HCT116 (cell line): ENCODE results near the gene CCDC184. TPM values are rescaled to one million over a fixed set of nuclear protein-coding genes. Genes with fewer than 3 reads are reported as not detected.

ENCODE experiments used
- ATAC-seq: fragments of 200-7000 bp; cut with Tn5 transposase; 2 replicates; pipeline ENCODE4 v1.9.1; 2020; ENCODE audit warnings: mild to moderate bottlenecking, moderate library complexity
- BruUV-seq: library from RNA; stranded (reverse); fragments of 400-500 nt; replicated peaks from 2 replicates; lab custom pipeline; 2021; lab: Mats Ljungman, UMichigan
- CTCF ChIA-PET: fragments of 300-600 bp; sonication (Branson Sonifier 250); formaldehyde crosslinking; loops from one replicate; lab custom pipeline; 2021; ENCODE audit warnings: antibody characterized with exemption; lab: Charles Lee
- POLR2A ChIA-PET: fragments of 300-600, 350-600 bp; sonication (Branson Sonifier 250); formaldehyde crosslinking; loops from one replicate; lab custom pipeline; 2021; ENCODE audit warnings: antibody characterized with exemption; lab: Charles Lee
- RAD21 ChIA-PET, 2 experiments: fragments of 300-600 bp; sonication (Branson Sonifier 250); formaldehyde crosslinking; loops; one replicate each; lab custom pipeline; 2023; ENCODE audit warnings: low total read pairs in 2 of 2; ENCODE audit not compliant: uncharacterized antibody in 2 of 2, unreplicated experiment in 2 of 2, low non-redundant PET in 1 of 2; lab: Charles Lee
- DNase-seq: peaks from one replicate; pipeline ENCODE4 v3.0.0-alpha.2; 2010; ENCODE audit warnings: low read depth, low spot score
- H2AFZ ChIP-seq: fragments of 200-600 bp; shearing (Covaris generic), sonication (generic); 2 replicates; pipeline ENCODE4 v1.6.1; 2017; ENCODE audit warnings: low read depth, mixed run types, mixed read lengths, antibody characterized with exemption, low read length; ENCODE audit not compliant: poor library complexity, severe bottlenecking
- H3K27ac ChIP-seq: 2 replicates; pipeline ENCODE4 v1.5.1; 2012; ENCODE audit warnings: low read depth, low read length
- H3K27me3 ChIP-seq: fragments of 200-600 bp; sonication (generic); 2 replicates; pipeline ENCODE4 v1.6.1; 2016; ENCODE audit warnings: mixed run types, low read length, mixed read lengths; ENCODE audit not compliant: insufficient read depth
- H3K36me3 ChIP-seq, 2 experiments: fragments of 200-500 bp in 1 of 2; fragments of 200-600 bp in 1 of 2; sonication (Bioruptor generic) in 1 of 2; sonication (generic) in 1 of 2; 2 replicates each; pipeline versions ENCODE4 v1.5.1 to v1.6.1; 2014 to 2016; ENCODE audit warnings: low read length in 2 of 2, inconsistent platforms in 1 of 2, mixed read lengths in 1 of 2, mixed run types in 1 of 2; ENCODE audit not compliant: insufficient read depth in 2 of 2, control insufficient read depth in 1 of 2
- H3K4me1 ChIP-seq, 2 experiments: fragments of 200-600 bp in 1 of 2; sonication (generic) in 1 of 2; 2 replicates each; pipeline versions ENCODE4 v1.5.1 to v1.6.1; 2012 to 2017; ENCODE audit warnings: low read length in 2 of 2, inconsistent platforms in 1 of 2, mild to moderate bottlenecking in 1 of 2, mixed read lengths in 1 of 2, mixed run types in 1 of 2, moderate library complexity in 1 of 2; ENCODE audit not compliant: insufficient read depth in 2 of 2, control insufficient read depth in 1 of 2
- H3K4me2 ChIP-seq: fragments of 200-600 bp; sonication (generic); 2 replicates; pipeline ENCODE4 v1.6.1; 2017; ENCODE audit warnings: mixed run types, low read length, mixed read lengths
- H3K4me3 ChIP-seq, 2 experiments: fragments of 200-600 bp in 1 of 2; sonication (generic) in 1 of 2; replicated peaks in 1 of 2; 2 replicates each; pipeline ENCODE4 v1.5.1; 2011 to 2016; ENCODE audit warnings: low read length in 2 of 2, control low read depth in 1 of 2, low read depth in 1 of 2, mild to moderate bottlenecking in 1 of 2, mixed read lengths in 1 of 2, mixed run types in 1 of 2
- H3K79me2 ChIP-seq: fragments of 200-600 bp; sonication (generic); 2 replicates; pipeline ENCODE4 v1.6.1; 2017; ENCODE audit warnings: mild to moderate bottlenecking, mixed run types, low read length, moderate library complexity, mixed read lengths; ENCODE audit not compliant: insufficient read depth
- H3K9ac ChIP-seq: fragments of 200-600 bp; sonication (generic); 2 replicates; pipeline ENCODE4 v1.6.1; 2016; ENCODE audit warnings: low read length, mixed read lengths
- H3K9me2 ChIP-seq: fragments of 200-600 bp; sonication (generic), shearing (Covaris generic); 2 replicates; pipeline ENCODE4 v1.6.1; 2017; ENCODE audit warnings: mixed run types, mild to moderate bottlenecking, moderate library complexity; ENCODE audit not compliant: insufficient read depth
- H3K9me3 ChIP-seq, 2 experiments: fragments of 200-500 bp in 1 of 2; fragments of 200-600 bp in 1 of 2; sonication (Bioruptor generic) in 1 of 2; sonication (generic) in 1 of 2; 2 replicates each; pipeline ENCODE4 v1.6.1; 2014 to 2017; ENCODE audit warnings: low read length in 2 of 2, mixed read lengths in 2 of 2, inconsistent platforms in 1 of 2, low read depth in 1 of 2, mild to moderate bottlenecking in 1 of 2, mixed run types in 1 of 2, moderate library complexity in 1 of 2; ENCODE audit not compliant: control insufficient read depth in 1 of 2, insufficient read depth in 1 of 2
- H4K20me1 ChIP-seq: fragments of 200-600 bp; sonication (generic), shearing (Covaris generic); 2 replicates; pipeline ENCODE4 v1.6.1; 2017; ENCODE audit warnings: mixed run types, mild to moderate bottlenecking, moderate library complexity; ENCODE audit not compliant: insufficient read depth
- CBX3 ChIP-seq: IDR thresholded peaks from 2 replicates; pipeline ENCODE4 v1.6.1; 2012; ENCODE audit warnings: low read depth
- CEBPB ChIP-seq: IDR thresholded peaks from 2 replicates; pipeline ENCODE4 v1.6.1; 2012; ENCODE audit warnings: low read depth
- ELF1 ChIP-seq: IDR thresholded peaks from 2 replicates; pipeline ENCODE4 v1.6.1; 2012; ENCODE audit warnings: low read depth, borderline replicate concordance
- EZH2phosphoT487 ChIP-seq: fragments of 200-600 bp; IDR thresholded peaks from 2 replicates; pipeline ENCODE4 v1.6.1; 2018; ENCODE audit warnings: antibody characterized with exemption, borderline replicate concordance
- FOSL1 ChIP-seq: IDR thresholded peaks from 2 replicates; pipeline ENCODE4 v1.6.1; 2012; ENCODE audit warnings: low read depth
- JUND ChIP-seq: IDR thresholded peaks from 2 replicates; pipeline ENCODE4 v1.6.1; 2012
- POLR2AphosphoS5 ChIP-seq: IDR thresholded peaks from 2 replicates; pipeline ENCODE4 v1.6.1; 2011; ENCODE audit warnings: mild to moderate bottlenecking, low read depth, low read length, moderate library complexity
- RAD21 ChIP-seq: IDR thresholded peaks from 2 replicates; pipeline ENCODE4 v1.6.1; 2012; ENCODE audit warnings: low read depth, mild to moderate bottlenecking
- SIN3A ChIP-seq: IDR thresholded peaks from 2 replicates; pipeline ENCODE4 v1.6.1; 2012; ENCODE audit warnings: low read depth
- SRF ChIP-seq: IDR thresholded peaks from 2 replicates; pipeline ENCODE4 v1.6.1; 2012; ENCODE audit warnings: low read depth
- TCF7L2 ChIP-seq: IDR thresholded peaks from 2 replicates; pipeline ENCODE4 v1.7.0; 2011; ENCODE audit warnings: borderline replicate concordance, inconsistent platforms; ENCODE audit not compliant: insufficient read depth, insufficient read length; ENCODE audit errors: extremely low read depth
- YY1 ChIP-seq: IDR thresholded peaks from 2 replicates; pipeline ENCODE4 v1.6.1; 2011; ENCODE audit warnings: low read length, low read depth, moderate library complexity, mild to moderate bottlenecking; ENCODE audit not compliant: insufficient replicate concordance; ENCODE audit errors: extremely low read depth
- ZNF274 ChIP-seq: fragments of 200-500 bp; sonication (Bioruptor generic); IDR thresholded peaks from 2 replicates; pipeline ENCODE4 v1.6.1; 2014; ENCODE audit warnings: mild to moderate bottlenecking, low read depth, low read length, inconsistent platforms
- intact Hi-C: fragments of 100-400 bp; cut with micrococcal nuclease; formaldehyde crosslinking; loops from 2 replicates; pipeline ENCODE4 v1.10.0; 2022
- total RNA-seq: library from RNA; stranded (reverse); gene quantifications from one replicate; pipeline ENCODE4 v1.2.1, GENCODE V29; 2021; ENCODE audit not compliant: unreplicated experiment
- TF ChIP-seq, protein P1 (sequence below): IDR thresholded peaks from 2 replicates; pipeline ENCODE4 v1.6.1; 2012

Gene CCDC184
- total RNA-seq, 1 experiment from 2014 or later: 0.34 TPM

DNA sequence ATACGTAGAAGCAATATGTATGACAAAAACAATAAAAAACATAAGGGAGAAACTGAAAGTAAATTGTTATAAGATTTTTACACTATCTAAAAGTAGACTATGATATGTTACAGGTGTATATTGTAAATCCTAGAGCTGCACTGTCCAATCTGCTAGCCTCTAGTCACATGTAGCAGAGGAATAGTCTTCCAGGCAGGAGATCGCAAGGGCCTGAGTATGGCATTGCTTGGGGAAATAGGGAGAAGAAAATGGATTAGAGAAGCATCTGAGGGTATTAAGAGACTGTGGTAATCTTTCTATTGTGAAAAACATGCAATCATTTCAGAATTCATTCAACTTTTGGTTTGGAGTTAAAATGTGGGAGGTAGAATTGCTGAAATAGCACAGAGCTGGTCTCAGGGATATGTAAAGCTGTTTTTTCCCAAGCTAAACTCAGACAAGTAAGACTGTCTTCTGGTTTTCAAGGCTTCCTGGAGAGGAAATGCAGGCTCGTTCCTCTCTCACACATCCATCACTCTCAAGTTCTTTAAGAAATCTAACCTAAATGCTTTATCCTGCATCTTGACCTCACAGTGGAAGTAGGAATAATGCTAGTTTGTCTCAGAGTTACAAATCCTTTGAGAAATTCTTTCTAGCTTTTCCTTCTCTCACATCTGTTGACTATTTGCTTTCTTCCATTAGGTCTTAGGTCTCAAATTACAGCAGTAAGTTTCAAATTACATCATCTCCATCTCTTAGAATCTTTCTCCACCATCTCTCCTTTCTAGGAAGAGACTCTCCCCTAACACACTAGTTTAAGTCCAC, 7.6 kb upstream of the CCDC184 start:
- ATAC-seq (no peak), DNase-seq (no peak)
- no TSS peak for BruUV-seq
- H3K4me2 ChIP-seq: no peak overlapping the region
- no peaks in the 10 kb centered on the region for H3K79me2 ChIP-seq
- ChIA-PET RAD21 (no interaction called here), POLR2A (no interaction called here), CTCF (interaction anchor here (1.1 to 1.6 kb wide), 3 partner anchors 11 to 22 kb away, joined by 3 to 4 read pairs (median 4); partner anchors contain the start of gene ASB8)
- no peaks in the 10 kb centered on the region for H3K36me3 ChIP-seq
- no peak overlapping the region for H2AFZ ChIP-seq
- H3K9me3 ChIP-seq: no peaks in the 10 kb centered on the region
- TF ChIP-seq ZNF274 (no peak), JUND (no peak), FOSL1 (no peak), RAD21 (no peak), YY1 (no peak), ELF1 (no peak), CBX3 (no peak), POLR2AphosphoS5 (no peak), SIN3A (no peak), EZH2phosphoT487 (no peak), TCF7L2 (no peak), SRF (no peak), CEBPB (no peak)
- TF ChIP-seq, protein P1, sequence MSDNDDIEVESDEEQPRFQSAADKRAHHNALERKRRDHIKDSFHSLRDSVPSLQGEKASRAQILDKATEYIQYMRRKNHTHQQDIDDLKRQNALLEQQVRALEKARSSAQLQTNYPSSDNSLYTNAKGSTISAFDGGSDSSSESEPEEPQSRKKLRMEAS: no peak
- H3K27me3 ChIP-seq: peaks cover 22% of the 10 kb centered on the region; the same call in 1 of the 2 replicates
- no peak overlapping the region for H3K4me3 ChIP-seq
- no peak overlapping the region for H3K27ac ChIP-seq
- H3K9ac ChIP-seq: no peak overlapping the region
- no peaks in the 10 kb centered on the region for H4K20me1 ChIP-seq
- intact Hi-C loops: no loop called here
- H3K4me1 ChIP-seq: peaks cover 7 to 8% of the 10 kb centered on the region in 2 experiments; a peak in 3 of 4 replicates
- H3K9me2 ChIP-seq: no peaks in the 10 kb centered on the region
